IPS-11a (cell line): Measurements from ENCODE around the gene ARHGAP36.

Experiments used
- H3K4me3 ChIP-seq: one replicate; pipeline ENCODE4 v1.5.1; 2013; ENCODE audit warnings: low read depth, low read length, control low read depth

Gene ARHGAP36

GRCh38 chrX:131068945-131069719, 11.0 kb downstream of the ARHGAP36 start:
- peak overlapping the region; percentile 4 for H3K4me3 ChIP-seq

- peak overlapping the region; percentile 8 for H3K4me3 ChIP-seq
Observed at GRCh38 chrX:131072871-131073571, 14.9 kb downstream of the ARHGAP36 start.

- H3K4me3 ChIP-seq = no peak overlapping the region
Observed at GRCh38 chrX:131073607-131074006, 15.5 kb downstream of the ARHGAP36 start.

GRCh38 chrX:131081772-131082740, 23.9 kb downstream of the ARHGAP36 start:
- H3K4me3 ChIP-seq = peak overlapping the region; percentile 30

GRCh38 chrX:131083510-131084142, 25.5 kb downstream of the ARHGAP36 start:
- no peak overlapping the region for H3K4me3 ChIP-seq

GRCh38 chrX:131084145-131084544, 26.0 kb downstream of the ARHGAP36 start:
- no peak overlapping the region for H3K4me3 ChIP-seq

GRCh38 chrX:131136776-131137175, 78.6 kb downstream of the ARHGAP36 start:
- H3K4me3 ChIP-seq = no peak overlapping the region

GRCh38 chrX:131139072-131139471, 80.9 kb downstream of the ARHGAP36 start:
- H3K4me3 ChIP-seq = no peak overlapping the region
